ENCODE data around the gene CGNL1.

Gene CGNL1

GRCh38 chr15:57565311-57565710 lies 189.0 kb downstream of the CGNL1 start:
- Histone ChIP-seq H3K4me2 (no peak overlapping the region), H3K36me3 (ENCODE audit: insufficient read depth) (no peaks in the 10 kb centered on the region), H3K27ac (no peak overlapping the region), H3K27me3 (ENCODE audit: insufficient read depth, low read depth) (no peaks in the 10 kb centered on the region), H2AFZ (ENCODE audit: low read depth) (no peak overlapping the region), H3K9ac (no peak overlapping the region), H4K20me1 (ENCODE audit: insufficient read depth) (no peaks in the 10 kb centered on the region), H3K79me2 (ENCODE audit: insufficient read depth, low read depth) (no peaks in the 10 kb centered on the region), H3K4me1 (ENCODE audit: low read depth, poor library complexity, severe bottlenecking) (no peaks in the 10 kb centered on the region), H3K4me3 (IDR thresholded peaks at IDR 0.05; ENCODE audit: insufficient read depth, low read depth, low read length) (no peak overlapping the region)
- TF ChIP-seq CTCF (conservative IDR thresholded peaks at IDR 0.05; ENCODE audit: low read depth, low read length): no peak

- Histone ChIP-seq H3K9ac (no peak overlapping the region), H3K79me2 (ENCODE audit: insufficient read depth, low read depth) (no peaks in the 10 kb centered on the region), H2AFZ (ENCODE audit: low read depth) (no peak overlapping the region), H4K20me1 (ENCODE audit: insufficient read depth) (no peaks in the 10 kb centered on the region), H3K27ac (no peak overlapping the region), H3K4me1 (ENCODE audit: low read depth, poor library complexity, severe bottlenecking) (no peaks in the 10 kb centered on the region), H3K4me3 (IDR thresholded peaks at IDR 0.05; ENCODE audit: insufficient read depth, low read depth, low read length) (no peak overlapping the region), H3K4me2 (no peak overlapping the region), H3K27me3 (ENCODE audit: insufficient read depth, low read depth) (no peaks in the 10 kb centered on the region), H3K36me3 (ENCODE audit: insufficient read depth) (no peaks in the 10 kb centered on the region)
- TF ChIP-seq CTCF (conservative IDR thresholded peaks at IDR 0.05; ENCODE audit: low read depth, low read length): no peak
Observed at GRCh38 chr15:57566834-57567233, 190.5 kb downstream of the CGNL1 start.

- Histone ChIP-seq H3K4me3 (IDR thresholded peaks at IDR 0.05; ENCODE audit: insufficient read depth, low read depth, low read length) (no peak overlapping the region), H3K79me2 (ENCODE audit: insufficient read depth, low read depth) (no peaks in the 10 kb centered on the region), H3K4me2 (no peak overlapping the region), H3K9ac (no peak overlapping the region), H3K4me1 (ENCODE audit: low read depth, poor library complexity, severe bottlenecking) (no peaks in the 10 kb centered on the region), H3K27ac (no peak overlapping the region), H2AFZ (ENCODE audit: low read depth) (no peak overlapping the region), H3K27me3 (ENCODE audit: insufficient read depth, low read depth) (no peaks in the 10 kb centered on the region), H3K36me3 (ENCODE audit: insufficient read depth) (no peaks in the 10 kb centered on the region), H4K20me1 (ENCODE audit: insufficient read depth) (no peaks in the 10 kb centered on the region)
- no peak for TF ChIP-seq CTCF (conservative IDR thresholded peaks at IDR 0.05; ENCODE audit: low read depth, low read length)
Observed at GRCh38 chr15:57567891-57568290, 191.6 kb downstream of the CGNL1 start.

GRCh38 chr15:57568299-57568698 lies 192.0 kb downstream of the CGNL1 start:
- no peaks in the 10 kb centered on the region for H3K36me3 ChIP-seq (ENCODE audit: insufficient read depth)
- no peaks in the 10 kb centered on the region for H3K79me2 ChIP-seq (ENCODE audit: insufficient read depth, low read depth)
- no peak overlapping the region for H2AFZ ChIP-seq (ENCODE audit: low read depth)
- no peak overlapping the region for H3K9ac ChIP-seq
- H3K4me3 ChIP-seq (IDR thresholded peaks at IDR 0.05; ENCODE audit: insufficient read depth, low read depth, low read length): no peak overlapping the region
- H3K4me2 ChIP-seq: no peak overlapping the region
- H3K27me3 ChIP-seq (ENCODE audit: insufficient read depth, low read depth): no peaks in the 10 kb centered on the region
- H3K27ac ChIP-seq: no peak overlapping the region
- no peak for TF ChIP-seq CTCF (conservative IDR thresholded peaks at IDR 0.05; ENCODE audit: low read depth, low read length)
- H3K4me1 ChIP-seq (ENCODE audit: low read depth, poor library complexity, severe bottlenecking): no peaks in the 10 kb centered on the region
- no peaks in the 10 kb centered on the region for H4K20me1 ChIP-seq (ENCODE audit: insufficient read depth)

GRCh38 chr15:57570340-57570739 lies 194.0 kb downstream of the CGNL1 start:
- no peak overlapping the region for H3K9ac ChIP-seq
- no peaks in the 10 kb centered on the region for H4K20me1 ChIP-seq (ENCODE audit: insufficient read depth)
- H3K4me2 ChIP-seq: no peak overlapping the region
- TF ChIP-seq CTCF (conservative IDR thresholded peaks at IDR 0.05; ENCODE audit: low read depth, low read length): no peak
- no peaks in the 10 kb centered on the region for H3K4me1 ChIP-seq (ENCODE audit: low read depth, poor library complexity, severe bottlenecking)
- no peaks in the 10 kb centered on the region for H3K79me2 ChIP-seq (ENCODE audit: insufficient read depth, low read depth)
- no peak overlapping the region for H3K27ac ChIP-seq
- no peak overlapping the region for H2AFZ ChIP-seq (ENCODE audit: low read depth)
- no peaks in the 10 kb centered on the region for H3K36me3 ChIP-seq (ENCODE audit: insufficient read depth)
- H3K4me3 ChIP-seq (IDR thresholded peaks at IDR 0.05; ENCODE audit: insufficient read depth, low read depth, low read length): no peak overlapping the region
- no peaks in the 10 kb centered on the region for H3K27me3 ChIP-seq (ENCODE audit: insufficient read depth, low read depth)

Measured in KMS-11 (cell line).